Measurements from ENCODE around the gene CDKN2B.

DNA sequence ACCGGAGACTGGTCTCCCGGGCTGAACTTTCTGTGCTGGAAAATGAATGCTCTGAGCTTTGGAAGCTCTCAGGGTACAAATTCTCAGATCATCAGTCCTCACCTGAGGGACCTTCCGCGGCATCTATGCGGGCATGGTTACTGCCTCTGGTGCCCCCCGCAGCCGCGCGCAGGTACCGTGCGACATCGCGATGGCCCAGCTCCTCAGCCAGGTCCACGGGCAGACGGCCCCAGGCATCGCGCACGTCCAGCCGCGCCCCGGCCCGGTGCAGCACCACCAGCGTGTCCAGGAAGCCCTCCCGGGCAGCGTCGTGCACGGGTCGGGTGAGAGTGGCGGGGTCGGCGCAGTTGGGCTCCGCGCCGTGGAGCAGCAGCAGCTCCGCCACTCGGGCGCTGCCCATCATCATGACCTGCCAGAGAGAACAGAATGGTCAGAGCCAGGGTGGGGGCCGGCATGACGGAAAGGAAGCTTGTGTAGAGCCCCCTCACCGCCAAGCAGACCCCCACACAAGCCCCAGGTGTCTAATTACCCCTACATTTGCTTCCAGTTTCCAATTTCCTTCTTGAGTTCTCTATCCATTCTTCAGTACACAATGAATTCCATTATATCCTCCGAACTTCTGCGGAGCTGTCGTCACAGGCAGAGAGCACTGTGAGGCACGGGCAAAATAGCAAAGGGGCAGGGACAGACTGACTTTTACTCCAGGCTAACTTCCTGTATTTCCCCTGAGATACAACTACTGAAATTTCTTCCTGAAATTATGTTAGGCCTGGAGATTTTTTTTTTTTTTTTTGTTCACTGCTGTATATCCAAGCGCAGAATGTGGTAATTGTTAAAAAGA lies 38.1 kb downstream of the CDKN2B start:
- TF ChIP-seq, protein P1, sequence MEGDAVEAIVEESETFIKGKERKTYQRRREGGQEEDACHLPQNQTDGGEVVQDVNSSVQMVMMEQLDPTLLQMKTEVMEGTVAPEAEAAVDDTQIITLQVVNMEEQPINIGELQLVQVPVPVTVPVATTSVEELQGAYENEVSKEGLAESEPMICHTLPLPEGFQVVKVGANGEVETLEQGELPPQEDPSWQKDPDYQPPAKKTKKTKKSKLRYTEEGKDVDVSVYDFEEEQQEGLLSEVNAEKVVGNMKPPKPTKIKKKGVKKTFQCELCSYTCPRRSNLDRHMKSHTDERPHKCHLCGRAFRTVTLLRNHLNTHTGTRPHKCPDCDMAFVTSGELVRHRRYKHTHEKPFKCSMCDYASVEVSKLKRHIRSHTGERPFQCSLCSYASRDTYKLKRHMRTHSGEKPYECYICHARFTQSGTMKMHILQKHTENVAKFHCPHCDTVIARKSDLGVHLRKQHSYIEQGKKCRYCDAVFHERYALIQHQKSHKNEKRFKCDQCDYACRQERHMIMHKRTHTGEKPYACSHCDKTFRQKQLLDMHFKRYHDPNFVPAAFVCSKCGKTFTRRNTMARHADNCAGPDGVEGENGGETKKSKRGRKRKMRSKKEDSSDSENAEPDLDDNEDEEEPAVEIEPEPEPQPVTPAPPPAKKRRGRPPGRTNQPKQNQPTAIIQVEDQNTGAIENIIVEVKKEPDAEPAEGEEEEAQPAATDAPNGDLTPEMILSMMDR (conservative IDR thresholded peaks at IDR 0.05; ENCODE audit: low read length), result no peak
- TF ChIP-seq EZH2phosphoT487 (IDR thresholded peaks at IDR 0.05; ENCODE audit: borderline replicate concordance), result no peak

All from Loucy (cell line).